CD4-positive, alpha-beta memory T cell (primary cell): Measurements from ENCODE around the gene INVS. TPM values are rescaled to one million over a fixed set of nuclear protein-coding genes. Genes with fewer than 3 reads are reported as not detected.

Experiments
- CTCF ChIA-PET: fragments of 350-600 bp; sonication (Branson Sonifier 250); formaldehyde crosslinking; loops from one replicate; lab custom pipeline; 2021; ENCODE audit warnings: inconsistent platforms; ENCODE audit not compliant: partially characterized antibody; lab: Charles Lee
- POLR2A ChIA-PET: fragments of 350-600 bp; sonication (Branson Sonifier 250); formaldehyde crosslinking; loops from one replicate; lab custom pipeline; 2021; ENCODE audit not compliant: partially characterized antibody; lab: Charles Lee
- DNase-seq, 5 donors: peaks; one replicate each; pipeline versions ENCODE4 v3.0.0 to v3.0.0-alpha.2; 2020 to 2022; ENCODE audit warnings: mixed read lengths in 1 of 5
- H3K27ac ChIP-seq: one replicate; pipeline ENCODE4 v1.7.0; 2013; ENCODE audit warnings: low read depth, low read length
- H3K27me3 ChIP-seq: 2 replicates; pipeline ENCODE4 v1.7.0; 2013; ENCODE audit warnings: mild to moderate bottlenecking, low read length, moderate library complexity; ENCODE audit not compliant: insufficient read depth
- H3K36me3 ChIP-seq: 2 replicates; pipeline ENCODE4 v1.7.0; 2013; ENCODE audit warnings: mild to moderate bottlenecking, low read length, moderate library complexity; ENCODE audit not compliant: insufficient read depth
- H3K4me1 ChIP-seq: 2 replicates; pipeline ENCODE4 v1.7.0; 2013; ENCODE audit warnings: mild to moderate bottlenecking, low read length, moderate library complexity; ENCODE audit not compliant: insufficient read depth
- H3K4me3 ChIP-seq, 2 donors: one replicate each; pipeline ENCODE4 v1.7.0; 2013; ENCODE audit warnings: low read length in 2 of 2, mild to moderate bottlenecking in 1 of 2
- H3K9me3 ChIP-seq, 2 donors: one replicate each; pipeline ENCODE4 v1.7.0; 2013; ENCODE audit warnings: low read length in 2 of 2, control low read depth in 1 of 2; ENCODE audit not compliant: control insufficient read depth in 1 of 2
- H3K27ac Mint-ChIP-seq, 7 donors: one replicate each; pipeline ENCODE4 v1.8.0; 2020 to 2021; ENCODE audit warnings: mixed read lengths in 7 of 7, mild to moderate bottlenecking in 6 of 7, inconsistent platforms in 3 of 7, moderate library complexity in 3 of 7
- H3K27me3 Mint-ChIP-seq, 2 donors: one replicate each; pipeline ENCODE4 v1.8.0; 2020 to 2021; ENCODE audit warnings: mixed read lengths in 2 of 2
- H3K36me3 Mint-ChIP-seq, 2 donors: one replicate each; pipeline ENCODE4 v1.8.0; 2020 to 2021; ENCODE audit warnings: mixed read lengths in 2 of 2, inconsistent platforms in 1 of 2, mild to moderate bottlenecking in 1 of 2
- H3K4me1 Mint-ChIP-seq, 4 donors: one replicate each; pipeline ENCODE4 v1.8.0; 2020 to 2021; ENCODE audit warnings: mixed read lengths in 4 of 4, mild to moderate bottlenecking in 1 of 4
- H3K4me3 Mint-ChIP-seq, 8 donors: one replicate each; pipeline ENCODE4 v1.8.0; 2020 to 2021; ENCODE audit warnings: mixed read lengths in 8 of 8, mild to moderate bottlenecking in 7 of 8, moderate library complexity in 6 of 8, inconsistent platforms in 3 of 8
- H3K9me3 Mint-ChIP-seq, 8 donors: one replicate each; pipeline ENCODE4 v1.8.0; 2020 to 2021; ENCODE audit warnings: mixed read lengths in 8 of 8, mild to moderate bottlenecking in 5 of 8, inconsistent platforms in 3 of 8, moderate library complexity in 1 of 8
- intact Hi-C: fragments of 100-400 bp; cut with micrococcal nuclease; formaldehyde crosslinking; loops from one replicate; pipeline ENCODE4 v1.15.1; 2023
- polyA plus RNA-seq, 2 donors: library from polyadenylated mRNA; unstranded; fragments of 300-500 nt; fragmentation: Illumina TruSeq; gene quantifications; one replicate each; pipeline ENCODE4 v1.2.3, GENCODE V29; 2021
- total RNA-seq, 2 experiments: library from RNA; stranded (reverse); gene quantifications; one replicate each; pipeline ENCODE4 v1.2.3, GENCODE V29; 2021

The INVS gene
- total and polyA plus RNA-seq, 4 experiments from 2014 or later: 6.5 to 22.9 (median 13.3) TPM

DNA sequence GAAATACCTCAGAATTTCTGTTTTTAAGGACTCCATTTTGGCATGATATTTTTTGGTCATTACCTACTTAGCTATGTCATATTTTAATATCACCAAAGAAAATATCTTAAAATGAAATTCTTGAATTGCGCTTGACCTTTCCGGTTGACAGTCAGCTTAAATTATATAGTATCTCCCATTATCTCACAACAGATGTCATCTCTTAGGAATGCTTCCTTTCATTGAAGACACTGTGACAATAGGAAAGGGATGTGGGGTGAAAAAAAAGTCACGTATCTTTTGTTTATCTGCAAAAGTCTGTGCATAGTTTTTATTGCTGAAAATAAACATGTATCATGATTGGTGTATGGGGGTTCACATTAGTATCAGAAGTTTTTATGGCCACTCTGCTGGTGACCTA is 105.8 kb downstream of the INVS start:
- CTCF ChIA-PET: interaction anchor here (2.4 kb wide), 1 partner anchor 11 kb away, joined by 10 read pairs; no protein-coding TSS in a partner anchor
- POLR2A ChIA-PET: no interaction called here

GRCh38 chr9:100206899-100207298 is 107.9 kb downstream of the INVS start:
- no peaks in the 10 kb centered on the region for H3K27me3 ChIP-seq
- ChIA-PET CTCF (no interaction called here), POLR2A (no interaction called here)
- no peaks in the 10 kb centered on the region for H3K27me3 Mint-ChIP-seq
- intact Hi-C loops: no loop called here
- no peak overlapping the region for H3K27ac Mint-ChIP-seq
- H3K36me3 ChIP-seq: no peaks in the 10 kb centered on the region
- H3K4me1 ChIP-seq: peaks cover 7% of the 10 kb centered on the region
- DNase-seq: no peak
- H3K4me3 Mint-ChIP-seq: no peak overlapping the region
- no peaks in the 10 kb centered on the region for H3K9me3 ChIP-seq
- no peaks in the 10 kb centered on the region for H3K9me3 Mint-ChIP-seq
- peaks cover 0 to 4% of the 10 kb centered on the region in 2 donors for H3K36me3 Mint-ChIP-seq
- no peak overlapping the region for H3K4me3 ChIP-seq
- H3K27ac ChIP-seq: no peak overlapping the region
- peaks cover 6 to 8% (median 7%) of the 10 kb centered on the region in 4 donors for H3K4me1 Mint-ChIP-seq

More for the DNA sequence above, 105.8 kb downstream of the INVS start:
- H3K4me1 Mint-ChIP-seq: peaks cover 2 to 3% (median 2%) of the 10 kb centered on the region in 4 donors
- H3K9me3 ChIP-seq: no peaks in the 10 kb centered on the region
- H3K4me3 Mint-ChIP-seq: no peak overlapping the region
- DNase-seq: no peak
- peaks cover under 1 to 4% of the 10 kb centered on the region in 2 donors for H3K36me3 Mint-ChIP-seq
- H3K4me1 ChIP-seq: peaks cover 7% of the 10 kb centered on the region
- no peaks in the 10 kb centered on the region for H3K27me3 ChIP-seq
- no peak overlapping the region for H3K4me3 ChIP-seq
- intact Hi-C loops: no loop called here
- H3K36me3 ChIP-seq: no peaks in the 10 kb centered on the region
- H3K27ac Mint-ChIP-seq: no peak overlapping the region
- H3K9me3 Mint-ChIP-seq: peaks cover 0 to 4% (median 0%) of the 10 kb centered on the region in 8 donors
- no peaks in the 10 kb centered on the region for H3K27me3 Mint-ChIP-seq
- no peak overlapping the region for H3K27ac ChIP-seq

GRCh38 chr9:100208673-100209072 is 109.6 kb downstream of the INVS start:
- Histone ChIP-seq H3K4me1 (peaks cover 7% of the 10 kb centered on the region), H3K9me3 (no peaks in the 10 kb centered on the region), H3K27ac (no peak overlapping the region), H3K27me3 (no peaks in the 10 kb centered on the region), H3K4me3 (no peak overlapping the region), H3K36me3 (no peaks in the 10 kb centered on the region)
- H3K27ac Mint-ChIP-seq: no peak overlapping the region
- peaks cover 6 to 8% (median 7%) of the 10 kb centered on the region in 4 donors for H3K4me1 Mint-ChIP-seq
- intact Hi-C loops: no loop called here
- H3K9me3 Mint-ChIP-seq: no peaks in the 10 kb centered on the region
- no peak for DNase-seq
- H3K4me3 Mint-ChIP-seq: peak overlapping the region in 4 of 8 donors; percentile 7 to 62 (median 26)
- H3K27me3 Mint-ChIP-seq: no peaks in the 10 kb centered on the region
- POLR2A ChIA-PET: no interaction called here
- H3K36me3 Mint-ChIP-seq: peaks cover 0 to 4% of the 10 kb centered on the region in 2 donors
- CTCF ChIA-PET: no interaction called here

DNA sequence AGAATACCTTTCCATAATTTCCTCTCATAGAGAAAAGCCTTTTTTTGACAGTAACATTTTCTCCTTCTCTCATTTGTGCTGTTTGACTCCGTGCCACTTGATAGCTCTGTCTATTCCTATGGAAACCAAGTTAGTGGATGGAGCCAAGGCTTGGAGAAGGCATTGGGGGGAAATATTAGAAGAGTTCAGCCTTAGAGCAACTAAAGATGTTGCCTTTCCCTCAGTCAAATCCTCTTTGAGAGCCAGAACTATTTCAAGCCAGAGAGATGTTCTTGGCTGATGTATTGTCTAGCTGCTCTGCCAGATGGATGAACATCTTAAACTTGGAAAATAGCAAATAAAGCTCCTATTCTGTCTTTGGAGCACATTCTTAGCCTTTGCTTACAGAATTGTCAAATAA is 112.4 kb downstream of the INVS start:
- Histone ChIP-seq H3K36me3 (no peaks in the 10 kb centered on the region), H3K4me3 (no peak overlapping the region), H3K27ac (no peak overlapping the region), H3K9me3 (no peaks in the 10 kb centered on the region), H3K4me1 (peaks cover 7% of the 10 kb centered on the region), H3K27me3 (no peaks in the 10 kb centered on the region)
- H3K9me3 Mint-ChIP-seq: no peaks in the 10 kb centered on the region
- CTCF ChIA-PET: no interaction called here
- no peak overlapping the region for H3K27ac Mint-ChIP-seq
- H3K27me3 Mint-ChIP-seq: no peaks in the 10 kb centered on the region
- no peak for DNase-seq
- peaks cover 6 to 8% (median 7%) of the 10 kb centered on the region in 4 donors for H3K4me1 Mint-ChIP-seq
- H3K4me3 Mint-ChIP-seq: no peak overlapping the region
- intact Hi-C loops: no loop called here
- H3K36me3 Mint-ChIP-seq: peaks cover 0 to 4% of the 10 kb centered on the region in 2 donors
- POLR2A ChIA-PET: no interaction called here

GRCh38 chr9:100213730-100214477 is 114.9 kb downstream of the INVS start:
- no peak for DNase-seq
- H3K9me3 Mint-ChIP-seq: no peaks in the 10 kb centered on the region
- peaks cover 6 to 7% (median 6%) of the 10 kb centered on the region in 4 donors for H3K4me1 Mint-ChIP-seq
- peaks cover 0 to 4% of the 10 kb centered on the region in 2 donors for H3K36me3 Mint-ChIP-seq
- intact Hi-C loops: no loop called here
- no peak overlapping the region for H3K4me3 ChIP-seq
- ChIA-PET CTCF (interaction anchor here (0.8 to 4.2 kb wide), 5 partner anchors 11 to 1028 kb away, joined by 3 to 12 read pairs (median 3); partner anchors contain the start of genes ERP44 and INVS), POLR2A (no interaction called here)
- no peak overlapping the region for H3K27ac ChIP-seq
- H3K27me3 Mint-ChIP-seq: no peaks in the 10 kb centered on the region
- no peaks in the 10 kb centered on the region for H3K36me3 ChIP-seq
- H3K4me3 Mint-ChIP-seq: no peak overlapping the region
- H3K27ac Mint-ChIP-seq: no peak overlapping the region
- H3K4me1 ChIP-seq: peaks cover 5% of the 10 kb centered on the region
- H3K9me3 ChIP-seq: no peaks in the 10 kb centered on the region
- H3K27me3 ChIP-seq: no peaks in the 10 kb centered on the region

- peak; percentile 39 to 51 (median 43) for DNase-seq
- H3K9me3 ChIP-seq: no peaks in the 10 kb centered on the region
- Mint-ChIP-seq H3K27me3 (no peaks in the 10 kb centered on the region), H3K4me1 (no peaks in the 10 kb centered on the region), H3K4me3 (no peak overlapping the region), H3K27ac (no peak overlapping the region), H3K9me3 (no peaks in the 10 kb centered on the region), H3K36me3 (no peaks in the 10 kb centered on the region)
- no peaks in the 10 kb centered on the region for H3K4me1 ChIP-seq
- H3K36me3 ChIP-seq: no peaks in the 10 kb centered on the region
- no peak overlapping the region for H3K27ac ChIP-seq
- no peak overlapping the region for H3K4me3 ChIP-seq
- ChIA-PET POLR2A (no interaction called here), CTCF (interaction anchor here (0.7 to 4.2 kb wide), 8 partner anchors 10 to 1031 kb away, joined by 3 to 12 read pairs (median 4); no protein-coding TSS in a partner anchor)
- no peaks in the 10 kb centered on the region for H3K27me3 ChIP-seq
- intact Hi-C loops: loop anchor here (1.0 to 5.0 kb wide), 2 partner anchors 221 to 409 kb away; no protein-coding TSS in a partner anchor
Observed at GRCh38 chr9:100216178-100216787, 117.2 kb downstream of the INVS start.

GRCh38 chr9:100217536-100217935 is 118.5 kb downstream of the INVS start:
- ChIA-PET CTCF (interaction anchor here (0.6 to 4.2 kb wide), 5 partner anchors 8 to 1032 kb away, joined by 3 to 12 read pairs (median 4); no protein-coding TSS in a partner anchor), POLR2A (no interaction called here)
- no peaks in the 10 kb centered on the region for H3K36me3 Mint-ChIP-seq
- no peak for DNase-seq
- no peak overlapping the region for H3K4me3 Mint-ChIP-seq
- Histone ChIP-seq H3K9me3 (no peaks in the 10 kb centered on the region), H3K27me3 (no peaks in the 10 kb centered on the region), H3K27ac (no peak overlapping the region), H3K4me3 (no peak overlapping the region), H3K4me1 (no peaks in the 10 kb centered on the region), H3K36me3 (no peaks in the 10 kb centered on the region)
- H3K27me3 Mint-ChIP-seq: no peaks in the 10 kb centered on the region
- no peaks in the 10 kb centered on the region for H3K4me1 Mint-ChIP-seq
- no peaks in the 10 kb centered on the region for H3K9me3 Mint-ChIP-seq
- no peak overlapping the region for H3K27ac Mint-ChIP-seq
- intact Hi-C loops: loop anchor here (5.0 kb wide), 1 partner anchor 220 kb away; no protein-coding TSS in a partner anchor
